ENCODE results near the gene UNC5A. TPM values are rescaled to one million over a fixed set of nuclear protein-coding genes. Genes with fewer than 3 reads are reported as not detected.

Gene UNC5A
- total and polyA plus RNA-seq, 2 of the 8 experiments (the other 6 are each of a cell fraction or from before 2014, with no cell fraction given): 4.0 to 7.6 TPM

DNA sequence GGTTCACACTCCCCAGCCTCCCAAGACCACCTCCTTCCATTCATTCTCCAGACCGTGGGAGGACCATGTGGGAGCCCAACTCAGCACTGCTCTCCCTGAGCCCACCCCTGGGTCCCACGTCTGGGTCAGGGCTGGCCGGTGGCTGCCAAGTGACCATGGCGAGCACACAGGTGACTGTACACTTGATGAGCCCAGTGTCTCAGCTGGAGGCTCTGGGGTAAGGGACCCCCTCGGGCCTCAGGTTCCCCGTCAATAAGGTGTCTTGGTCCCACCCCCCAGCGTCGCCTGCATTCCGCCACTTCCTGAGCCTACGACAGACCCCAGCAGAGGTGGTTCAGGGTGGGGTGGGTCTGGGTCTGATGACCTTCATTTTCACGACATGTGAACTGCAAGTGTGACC, 50.0 kb downstream of the UNC5A start:
- H3K14ac ChIP-seq (ENCODE audit: insufficient read length): no peak overlapping the region
- H3K4ac ChIP-seq (replicated peaks; ENCODE audit: insufficient read length, low read depth, low read length): no peak overlapping the region
- H2BK20ac ChIP-seq (ENCODE audit: low read length): no peak overlapping the region
- no peaks in the 10 kb centered on the region for H3K27me3 ChIP-seq (replicated peaks in 1 of 4; ENCODE audit: control insufficient read depth in 3 of 4, extremely low read depth in 1 of 4, insufficient read depth in 3 of 4, low read length in 3 of 4)
- H2BK5ac ChIP-seq (ENCODE audit: low read depth, low read length): no peak overlapping the region
- H2AK5ac ChIP-seq (ENCODE audit: low read depth, low read length): no peak overlapping the region
- no peak overlapping the region for H3K4me2 ChIP-seq (ENCODE audit: insufficient read depth in 1 of 2, low read depth in 2 of 2, low read length in 2 of 2)
- no peaks in the 10 kb centered on the region for H3K79me1 ChIP-seq (ENCODE audit: low read depth, low read length)
- no peak overlapping the region; the same call in 1 of the 2 replicates for H3K27ac ChIP-seq (ENCODE audit: low read depth, low read length)
- POLR2A ChIA-PET (ENCODE audit: partially characterized antibody): interaction anchor here (0.7 kb wide), 1 partner anchor 103 kb away, joined by 3 read pairs; no protein-coding TSS in a partner anchor
- no peak overlapping the region for H4K5ac ChIP-seq (ENCODE audit: insufficient read length, low read depth, low read length)
- FAIRE-seq (no peak), DNase-seq (ENCODE audit: low read depth in 1 of 2, low spot score in 2 of 2) (no peak)
- no peak overlapping the region for H3K9ac ChIP-seq (replicated peaks in 1 of 4; ENCODE audit: extremely low read depth in 1 of 4, low read depth in 3 of 4, low read length in 3 of 4)
- H3K79me2 ChIP-seq (ENCODE audit: control insufficient read depth in 1 of 2, insufficient read depth in 2 of 2, low read length in 2 of 2): no peaks in the 10 kb centered on the region
- no peaks in the 10 kb centered on the region for H3K36me3 ChIP-seq (ENCODE audit: control insufficient read depth in 2 of 4, insufficient read depth in 4 of 4, low read length in 3 of 4)
- H4K20me1 ChIP-seq (replicated peaks in 1 of 2; ENCODE audit: control insufficient read depth in 1 of 2, insufficient read depth in 2 of 2, low read length in 2 of 2): no peaks in the 10 kb centered on the region
- no peaks in the 10 kb centered on the region for H3K23me2 ChIP-seq (ENCODE audit: low read depth, low read length)
- WGBS, 2 experiments (ENCODE audit: extremely low coverage in 1 of 2, insufficient coverage in 1 of 2, insufficient read length in 1 of 2, insufficient replicate concordance in 2 of 2, low coverage in 1 of 2, low lambda C conversion rate in 2 of 2, missing lambda C conversion rate in 1 of 2): 83% methylated on average over 11 of the region's 11 CpGs; no CpG with 5 or more reads in 1 of the 2 experiments
- H2BK120ac ChIP-seq (replicated peaks; ENCODE audit: low read depth, low read length): no peak overlapping the region
- H2BK12ac ChIP-seq (ENCODE audit: low read depth, low read length): no peak overlapping the region; the same call in 1 of the 2 replicates
- no peaks in the 10 kb centered on the region for H3K9me3 ChIP-seq (ENCODE audit: insufficient read depth in 2 of 2, low read depth in 1 of 2, low read length in 1 of 2)
- H2AFZ ChIP-seq (ENCODE audit: low read length): no peak overlapping the region
- no peak overlapping the region for H4K8ac ChIP-seq (ENCODE audit: extremely low read depth, insufficient read depth, low read length)
- CTCF ChIA-PET (ENCODE audit: partially characterized antibody): interaction anchor here (1.0 to 4.9 kb wide), 5 partner anchors 10 to 202 kb away, joined by 3 to 17 read pairs (median 5); no protein-coding TSS in a partner anchor
- peaks cover 6 to 25% (median 23%) of the 10 kb centered on the region in 4 experiments for H3K4me1 ChIP-seq (replicated peaks in 1 of 4; ENCODE audit: control insufficient read depth in 3 of 4, insufficient read depth in 4 of 4, low read length in 3 of 4)
- no peak overlapping the region for H3K23ac ChIP-seq (ENCODE audit: insufficient read length)
- no peak overlapping the region; the same call in 1 of the 2 replicates for H2BK15ac ChIP-seq (ENCODE audit: low read length)
- no peak overlapping the region for H4K91ac ChIP-seq (replicated peaks; ENCODE audit: insufficient read length, low read length)
- no peak overlapping the region for H3K56ac ChIP-seq (replicated peaks; ENCODE audit: insufficient read length, low read depth, low read length)
- no peak overlapping the region for H3K4me3 ChIP-seq (ENCODE audit: extremely low read depth in 1 of 4, insufficient read depth in 2 of 4, low read depth in 3 of 4, low read length in 4 of 4)
- TF ChIP-seq GABPA (IDR thresholded peaks at IDR 0.05; ENCODE audit: borderline replicate concordance, insufficient read depth, low read length): no peak
- no peak for TF ChIP-seq TAF1 (IDR thresholded peaks at IDR 0.05; ENCODE audit: low read depth, low read length)
- TF ChIP-seq, protein P1, sequence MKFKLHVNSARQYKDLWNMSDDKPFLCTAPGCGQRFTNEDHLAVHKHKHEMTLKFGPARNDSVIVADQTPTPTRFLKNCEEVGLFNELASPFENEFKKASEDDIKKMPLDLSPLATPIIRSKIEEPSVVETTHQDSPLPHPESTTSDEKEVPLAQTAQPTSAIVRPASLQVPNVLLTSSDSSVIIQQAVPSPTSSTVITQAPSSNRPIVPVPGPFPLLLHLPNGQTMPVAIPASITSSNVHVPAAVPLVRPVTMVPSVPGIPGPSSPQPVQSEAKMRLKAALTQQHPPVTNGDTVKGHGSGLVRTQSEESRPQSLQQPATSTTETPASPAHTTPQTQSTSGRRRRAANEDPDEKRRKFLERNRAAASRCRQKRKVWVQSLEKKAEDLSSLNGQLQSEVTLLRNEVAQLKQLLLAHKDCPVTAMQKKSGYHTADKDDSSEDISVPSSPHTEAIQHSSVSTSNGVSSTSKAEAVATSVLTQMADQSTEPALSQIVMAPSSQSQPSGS (IDR thresholded peaks at IDR 0.05; ENCODE audit: low read length): no peak
- no peak for TF ChIP-seq SIRT6 (IDR thresholded peaks at IDR 0.05; ENCODE audit: low read length)
- no peak for TF ChIP-seq SIX5 (IDR thresholded peaks at IDR 0.05; ENCODE audit: low read depth, low read length)
- no peak overlapping the region for H3K18ac ChIP-seq (ENCODE audit: extremely low read depth, low read length)

Data from H1 (cell line).